ENCODE measurements around the gene CCND2. TPM values are rescaled to one million over a fixed set of nuclear protein-coding genes. Genes with fewer than 3 reads are reported as not detected.

The CCND2 gene
- 88.1 TPM for polyA plus RNA-seq (2013, experiment 1 of 4)
- 61.7 TPM for polyA plus RNA-seq (2013, experiment 2 of 4)
- 47.8 TPM for polyA plus RNA-seq (2013, experiment 3 of 4)
- polyA plus RNA-seq (2013, experiment 4 of 4) = 51.3 TPM

DNA sequence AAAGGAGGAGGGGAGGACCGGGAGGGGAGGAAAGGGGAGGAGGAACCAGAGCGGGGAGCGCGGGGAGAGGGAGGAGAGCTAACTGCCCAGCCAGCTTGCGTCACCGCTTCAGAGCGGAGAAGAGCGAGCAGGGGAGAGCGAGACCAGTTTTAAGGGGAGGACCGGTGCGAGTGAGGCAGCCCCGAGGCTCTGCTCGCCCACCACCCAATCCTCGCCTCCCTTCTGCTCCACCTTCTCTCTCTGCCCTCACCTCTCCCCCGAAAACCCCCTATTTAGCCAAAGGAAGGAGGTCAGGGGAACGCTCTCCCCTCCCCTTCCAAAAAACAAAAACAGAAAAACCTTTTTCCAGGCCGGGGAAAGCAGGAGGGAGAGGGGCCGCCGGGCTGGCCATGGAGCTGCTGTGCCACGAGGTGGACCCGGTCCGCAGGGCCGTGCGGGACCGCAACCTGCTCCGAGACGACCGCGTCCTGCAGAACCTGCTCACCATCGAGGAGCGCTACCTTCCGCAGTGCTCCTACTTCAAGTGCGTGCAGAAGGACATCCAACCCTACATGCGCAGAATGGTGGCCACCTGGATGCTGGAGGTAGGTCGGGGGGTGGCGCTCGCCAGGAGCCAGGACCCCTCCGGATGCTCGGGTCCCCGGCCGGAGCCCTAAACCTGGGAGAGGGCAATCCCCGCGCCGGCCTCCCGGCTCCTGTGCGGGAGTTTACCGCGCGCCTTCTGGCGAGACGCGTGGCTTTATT, at the start of gene CCND2:
Gene CCND2, plus strand, starts transcription at position 111 of the 744 bp plus-strand sequence. Its CDS starts 279 bp downstream, at position 390.
- Histone ChIP-seq H3K27ac (ENCODE audit: insufficient read depth, low read depth, low read length, poor library complexity, severe bottlenecking) (peak within 1 kb of the TSS; percentile 72), H3K36me3 (ENCODE audit: control insufficient read depth, insufficient read depth, low read length) (peaks cover 12% of the 10 kb centered on the region), H3K27me3 (ENCODE audit: control insufficient read depth, insufficient read depth, low read length, poor library complexity, severe bottlenecking) (peaks cover 61% of the 10 kb centered on the region), H3K4me3 (ENCODE audit: insufficient read depth, low read depth, low read length) (peak within 1 kb of the TSS; percentile 98), H3K9me3 (ENCODE audit: control insufficient read depth, low read length) (no peaks in the 10 kb centered on the region), H3K4me1 (ENCODE audit: control insufficient read depth, insufficient read depth, low read length) (peaks cover 40% of the 10 kb centered on the region)
- 0 to 1% methylated on average over 52 of the region's 52 CpGs for WGBS, 2 experiments

DNA sequence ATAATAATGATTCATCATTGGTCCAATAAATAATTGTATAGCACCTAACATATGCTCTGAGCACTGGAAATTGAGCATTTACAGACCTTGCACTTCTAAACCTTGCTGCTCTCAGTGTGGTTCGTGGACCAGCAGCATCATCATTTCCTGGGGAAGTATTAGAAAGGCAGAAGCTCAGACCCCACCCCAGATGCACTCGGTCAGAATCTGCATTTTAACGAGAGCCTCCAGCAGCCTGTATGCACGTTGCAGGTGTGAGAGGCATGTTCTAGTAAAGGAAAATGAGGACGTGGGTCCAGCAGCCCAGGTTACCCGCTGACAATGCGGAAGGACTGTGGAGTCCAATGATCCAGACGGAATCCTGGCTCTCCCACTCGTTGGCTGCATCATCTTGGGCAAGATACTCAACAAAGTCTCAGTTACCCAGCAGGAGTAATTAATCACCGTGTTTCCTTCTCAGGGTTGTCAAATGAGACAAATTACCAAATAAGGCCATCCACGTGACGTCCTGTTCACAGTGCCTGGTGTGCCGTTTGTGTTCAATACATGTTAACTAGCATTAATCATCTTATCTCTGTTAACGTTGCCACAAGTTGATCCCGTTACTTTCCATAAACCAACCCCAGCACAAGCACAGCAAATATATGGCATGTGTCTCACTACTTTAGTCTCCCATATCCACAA, 49.2 kb upstream of the CCND2 start:
- H3K36me3 ChIP-seq (ENCODE audit: control insufficient read depth, insufficient read depth, low read length) = no peaks in the 10 kb centered on the region
- H3K4me3 ChIP-seq (ENCODE audit: insufficient read depth, low read depth, low read length) = no peak overlapping the region
- no peaks in the 10 kb centered on the region for H3K9me3 ChIP-seq (ENCODE audit: control insufficient read depth, low read length)
- no peaks in the 10 kb centered on the region for H3K4me1 ChIP-seq (ENCODE audit: control insufficient read depth, insufficient read depth, low read length)
- no peaks in the 10 kb centered on the region for H3K27me3 ChIP-seq (ENCODE audit: control insufficient read depth, insufficient read depth, low read length, poor library complexity, severe bottlenecking)
- 92 to 93% methylated on average over 15 of the region's 15 CpGs for WGBS, 2 experiments
- no peak overlapping the region for H3K27ac ChIP-seq (ENCODE audit: insufficient read depth, low read depth, low read length, poor library complexity, severe bottlenecking)

- Histone ChIP-seq H3K4me1 (ENCODE audit: control insufficient read depth, insufficient read depth, low read length) (no peaks in the 10 kb centered on the region), H3K27ac (ENCODE audit: insufficient read depth, low read depth, low read length, poor library complexity, severe bottlenecking) (no peak overlapping the region), H3K4me3 (ENCODE audit: insufficient read depth, low read depth, low read length) (no peak overlapping the region), H3K9me3 (ENCODE audit: control insufficient read depth, low read length) (no peaks in the 10 kb centered on the region), H3K36me3 (ENCODE audit: control insufficient read depth, insufficient read depth, low read length) (no peaks in the 10 kb centered on the region), H3K27me3 (ENCODE audit: control insufficient read depth, insufficient read depth, low read length, poor library complexity, severe bottlenecking) (no peaks in the 10 kb centered on the region)
- 94 to 95% methylated on average over 3 of the region's 3 CpGs for WGBS, 2 experiments
These were observed 48.0 kb upstream of the CCND2 start for GRCh38 chr12:4225571-4225970.

GRCh38 chr12:4227046-4227445, 46.5 kb upstream of the CCND2 start:
- Histone ChIP-seq H3K27ac (ENCODE audit: insufficient read depth, low read depth, low read length, poor library complexity, severe bottlenecking) (no peak overlapping the region), H3K4me3 (ENCODE audit: insufficient read depth, low read depth, low read length) (no peak overlapping the region), H3K9me3 (ENCODE audit: control insufficient read depth, low read length) (no peaks in the 10 kb centered on the region), H3K4me1 (ENCODE audit: control insufficient read depth, insufficient read depth, low read length) (no peaks in the 10 kb centered on the region), H3K36me3 (ENCODE audit: control insufficient read depth, insufficient read depth, low read length) (no peaks in the 10 kb centered on the region), H3K27me3 (ENCODE audit: control insufficient read depth, insufficient read depth, low read length, poor library complexity, severe bottlenecking) (no peaks in the 10 kb centered on the region)
- 91% methylated on average over 5 of the region's 5 CpGs for WGBS, 2 experiments

- no peaks in the 10 kb centered on the region for H3K27me3 ChIP-seq (ENCODE audit: control insufficient read depth, insufficient read depth, low read length, poor library complexity, severe bottlenecking)
- no peak overlapping the region for H3K4me3 ChIP-seq (ENCODE audit: insufficient read depth, low read depth, low read length)
- WGBS, 2 experiments = 85 to 86% methylated on average over 18 of the region's 18 CpGs
- H3K9me3 ChIP-seq (ENCODE audit: control insufficient read depth, low read length) = no peaks in the 10 kb centered on the region
- no peaks in the 10 kb centered on the region for H3K4me1 ChIP-seq (ENCODE audit: control insufficient read depth, insufficient read depth, low read length)
- H3K36me3 ChIP-seq (ENCODE audit: control insufficient read depth, insufficient read depth, low read length) = no peaks in the 10 kb centered on the region
- no peak overlapping the region for H3K27ac ChIP-seq (ENCODE audit: insufficient read depth, low read depth, low read length, poor library complexity, severe bottlenecking)
These were observed 45.4 kb upstream of the CCND2 start for GRCh38 chr12:4228122-4228580.

DNA sequence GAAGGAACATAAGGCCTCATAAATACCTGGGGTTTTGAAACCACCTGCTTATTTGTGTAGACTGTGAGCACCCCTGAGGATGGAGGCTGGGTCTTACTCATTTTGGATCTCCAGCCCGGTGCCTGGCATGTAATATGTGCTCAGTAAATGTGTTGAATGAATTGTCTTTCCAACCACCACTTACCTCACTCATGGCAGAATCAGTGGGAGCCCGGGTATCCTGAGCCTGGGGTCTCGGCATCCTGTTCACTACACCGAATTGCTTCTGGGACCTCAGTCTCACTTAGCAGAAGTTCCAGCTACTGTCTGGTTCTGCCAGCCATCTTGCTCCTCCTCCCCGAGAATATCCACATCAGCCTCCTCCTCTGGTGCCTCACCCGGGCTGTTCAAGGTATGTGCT, 43.0 kb upstream of the CCND2 start:
- Histone ChIP-seq H3K27me3 (ENCODE audit: control insufficient read depth, insufficient read depth, low read length, poor library complexity, severe bottlenecking) (no peaks in the 10 kb centered on the region), H3K4me3 (ENCODE audit: insufficient read depth, low read depth, low read length) (no peak overlapping the region), H3K36me3 (ENCODE audit: control insufficient read depth, insufficient read depth, low read length) (no peaks in the 10 kb centered on the region), H3K27ac (ENCODE audit: insufficient read depth, low read depth, low read length, poor library complexity, severe bottlenecking) (no peak overlapping the region), H3K9me3 (ENCODE audit: control insufficient read depth, low read length) (no peaks in the 10 kb centered on the region), H3K4me1 (ENCODE audit: control insufficient read depth, insufficient read depth, low read length) (no peaks in the 10 kb centered on the region)
- WGBS, 2 experiments = 81 to 84% methylated on average over 5 to 6 of the region's 6 CpGs

DNA sequence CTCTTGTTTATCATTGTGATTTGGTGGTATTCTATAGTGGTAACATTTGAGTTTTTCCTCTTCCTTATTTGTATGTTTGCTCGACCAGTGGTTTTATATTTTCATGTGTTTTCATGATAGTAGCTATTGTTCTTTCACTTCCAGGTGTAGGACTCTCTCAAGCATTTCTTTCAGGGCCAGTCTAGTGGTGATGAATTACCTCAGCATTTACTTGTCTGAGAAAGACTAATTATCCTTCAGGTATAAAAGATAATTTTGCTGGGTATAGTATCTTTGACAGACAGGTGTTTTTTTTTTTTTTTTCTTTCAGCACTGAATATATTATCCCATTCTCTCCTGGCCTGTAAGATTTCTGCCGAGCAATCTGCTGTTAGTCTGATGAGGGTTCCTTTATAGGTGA, 35.0 kb upstream of the CCND2 start:
- Histone ChIP-seq H3K27me3 (ENCODE audit: control insufficient read depth, insufficient read depth, low read length, poor library complexity, severe bottlenecking) (no peaks in the 10 kb centered on the region), H3K36me3 (ENCODE audit: control insufficient read depth, insufficient read depth, low read length) (no peaks in the 10 kb centered on the region), H3K4me1 (ENCODE audit: control insufficient read depth, insufficient read depth, low read length) (peaks cover 4% of the 10 kb centered on the region), H3K4me3 (ENCODE audit: insufficient read depth, low read depth, low read length) (no peak overlapping the region), H3K27ac (ENCODE audit: insufficient read depth, low read depth, low read length, poor library complexity, severe bottlenecking) (no peak overlapping the region), H3K9me3 (ENCODE audit: control insufficient read depth, low read length) (no peaks in the 10 kb centered on the region)
- 60 to 100% methylated on average over 1 to 2 of the region's 2 CpGs for WGBS, 2 experiments

GRCh38 chr12:4239746-4240145, 33.8 kb upstream of the CCND2 start:
- H3K9me3 ChIP-seq (ENCODE audit: control insufficient read depth, low read length) = no peaks in the 10 kb centered on the region
- 95 to 97% methylated on average over 4 of the region's 4 CpGs for WGBS, 2 experiments
- H3K36me3 ChIP-seq (ENCODE audit: control insufficient read depth, insufficient read depth, low read length) = no peaks in the 10 kb centered on the region
- no peak overlapping the region for H3K27ac ChIP-seq (ENCODE audit: insufficient read depth, low read depth, low read length, poor library complexity, severe bottlenecking)
- H3K4me1 ChIP-seq (ENCODE audit: control insufficient read depth, insufficient read depth, low read length) = peaks cover 4% of the 10 kb centered on the region
- H3K4me3 ChIP-seq (ENCODE audit: insufficient read depth, low read depth, low read length) = no peak overlapping the region
- H3K27me3 ChIP-seq (ENCODE audit: control insufficient read depth, insufficient read depth, low read length, poor library complexity, severe bottlenecking) = no peaks in the 10 kb centered on the region

GRCh38 chr12:4240161-4240783, 33.3 kb upstream of the CCND2 start:
- H3K36me3 ChIP-seq (ENCODE audit: control insufficient read depth, insufficient read depth, low read length) = no peaks in the 10 kb centered on the region
- no peak overlapping the region for H3K27ac ChIP-seq (ENCODE audit: insufficient read depth, low read depth, low read length, poor library complexity, severe bottlenecking)
- no peaks in the 10 kb centered on the region for H3K9me3 ChIP-seq (ENCODE audit: control insufficient read depth, low read length)
- H3K27me3 ChIP-seq (ENCODE audit: control insufficient read depth, insufficient read depth, low read length, poor library complexity, severe bottlenecking) = no peaks in the 10 kb centered on the region
- H3K4me3 ChIP-seq (ENCODE audit: insufficient read depth, low read depth, low read length) = no peak overlapping the region
- 92% methylated on average over 5 of the region's 5 CpGs for WGBS, 2 experiments
- peaks cover 8% of the 10 kb centered on the region for H3K4me1 ChIP-seq (ENCODE audit: control insufficient read depth, insufficient read depth, low read length)

DNA sequence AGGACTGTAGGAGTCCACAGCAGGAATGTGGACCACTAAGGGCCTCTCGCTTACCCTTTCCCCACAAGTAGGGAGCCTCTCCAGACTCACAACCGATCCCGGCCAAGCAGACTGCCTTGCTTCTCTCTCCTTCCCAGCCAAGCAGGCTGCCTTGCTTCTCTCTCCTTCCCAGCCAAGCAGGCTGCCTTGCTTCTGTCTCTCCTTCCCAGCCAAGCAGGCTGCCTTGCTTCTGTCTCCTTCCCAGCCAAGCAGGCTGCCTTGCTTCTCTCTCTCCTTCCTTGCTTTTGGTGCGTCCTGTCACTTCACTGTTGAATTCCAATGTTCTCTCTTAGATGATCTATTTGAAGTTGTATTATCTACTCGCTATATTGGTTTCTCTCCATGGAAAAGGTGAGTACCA, 32.6 kb upstream of the CCND2 start:
- Histone ChIP-seq H3K4me1 (ENCODE audit: control insufficient read depth, insufficient read depth, low read length) (peaks cover 14% of the 10 kb centered on the region), H3K36me3 (ENCODE audit: control insufficient read depth, insufficient read depth, low read length) (no peaks in the 10 kb centered on the region), H3K27me3 (ENCODE audit: control insufficient read depth, insufficient read depth, low read length, poor library complexity, severe bottlenecking) (no peaks in the 10 kb centered on the region), H3K27ac (ENCODE audit: insufficient read depth, low read depth, low read length, poor library complexity, severe bottlenecking) (no peak overlapping the region), H3K4me3 (ENCODE audit: insufficient read depth, low read depth, low read length) (no peak overlapping the region), H3K9me3 (ENCODE audit: control insufficient read depth, low read length) (no peaks in the 10 kb centered on the region)
- 89 to 90% methylated on average over 4 to 5 of the region's 5 CpGs for WGBS, 2 experiments
